GM18520 (cell line): Measurements from ENCODE around the gene C5orf47.

Experiments
- ATAC-seq: cut with Tn5 transposase; IDR thresholded peaks from one replicate; pipeline ENCODE4 v1.9.1; 2021; ENCODE audit not compliant: unreplicated experiment

C5orf47 gene, protein sequence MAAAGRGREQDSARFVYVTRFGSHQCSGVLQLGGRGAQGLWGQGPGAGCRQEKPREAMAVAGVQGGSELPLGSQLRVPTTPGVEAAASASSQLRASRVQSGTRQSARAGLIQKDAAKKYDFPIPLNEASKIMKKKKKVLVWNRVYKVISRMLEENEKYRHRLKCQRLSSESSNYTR

DNA sequence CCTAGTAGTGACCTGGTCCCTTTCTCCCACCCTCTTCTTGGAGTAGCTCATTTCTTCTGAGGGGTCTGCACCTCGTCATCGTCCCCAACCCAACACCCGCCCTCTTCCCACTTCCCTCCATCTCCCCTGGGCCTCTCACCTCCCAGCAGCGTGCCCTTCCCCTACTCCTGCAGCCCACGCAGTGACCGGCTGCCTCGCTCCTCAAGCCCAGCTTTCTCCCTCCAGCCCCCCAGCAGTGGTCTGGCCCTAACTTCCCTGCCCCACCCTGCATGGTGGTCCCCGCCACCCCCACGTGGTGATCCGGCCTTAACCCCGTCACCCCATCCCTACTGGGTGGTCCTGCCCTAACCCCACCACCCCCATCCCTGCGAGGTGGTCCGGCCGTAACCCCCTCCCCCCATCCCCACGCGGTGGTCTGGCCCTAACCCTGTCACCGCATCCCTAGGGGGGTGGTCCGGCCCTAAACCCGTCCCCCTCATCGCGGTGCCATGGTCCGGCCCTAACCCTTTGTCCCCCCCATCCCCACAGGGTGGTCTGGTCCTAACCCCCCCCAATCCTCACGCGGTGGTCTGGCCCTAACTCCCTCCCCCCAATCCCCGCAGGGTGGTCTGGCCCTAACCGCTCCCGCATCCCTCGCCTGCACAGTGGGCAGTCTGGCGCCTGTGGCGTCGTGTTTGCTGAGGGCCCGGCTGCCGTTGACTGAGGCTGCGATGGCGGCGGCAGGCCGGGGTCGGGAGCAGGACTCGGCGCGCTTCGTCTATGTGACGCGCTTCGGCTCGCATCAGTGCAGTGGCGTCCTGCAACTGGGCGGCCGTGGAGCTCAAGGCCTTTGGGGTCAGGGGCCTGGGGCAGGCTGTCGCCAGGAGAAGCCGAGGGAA, at the start of gene C5orf47:
TSS of gene C5orf47 (plus strand) at position 617 of the 878 bp plus-strand sequence. CDS start at position 711, 94 bp downstream.
- ATAC-seq, result no peak

DNA sequence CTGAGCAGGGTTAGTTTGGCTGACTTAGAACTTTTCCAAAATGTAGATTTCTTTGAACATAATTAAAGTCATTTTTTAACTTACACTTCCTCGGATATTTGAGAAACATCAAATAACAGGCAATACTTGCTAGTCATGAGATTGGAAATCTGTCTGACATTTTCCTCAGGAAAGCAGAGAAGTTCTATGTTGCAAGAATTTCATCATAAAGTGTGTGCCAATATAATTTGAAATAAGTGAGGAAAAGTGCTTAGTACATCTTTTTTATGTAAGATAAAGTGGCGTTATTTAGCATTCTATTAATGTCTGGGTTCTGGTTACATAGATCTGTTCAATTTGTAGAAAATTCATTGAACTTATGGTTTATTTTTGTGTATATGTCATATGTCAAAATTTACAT, 48.7 kb upstream of the C5orf47 start:
- no peak for ATAC-seq

DNA sequence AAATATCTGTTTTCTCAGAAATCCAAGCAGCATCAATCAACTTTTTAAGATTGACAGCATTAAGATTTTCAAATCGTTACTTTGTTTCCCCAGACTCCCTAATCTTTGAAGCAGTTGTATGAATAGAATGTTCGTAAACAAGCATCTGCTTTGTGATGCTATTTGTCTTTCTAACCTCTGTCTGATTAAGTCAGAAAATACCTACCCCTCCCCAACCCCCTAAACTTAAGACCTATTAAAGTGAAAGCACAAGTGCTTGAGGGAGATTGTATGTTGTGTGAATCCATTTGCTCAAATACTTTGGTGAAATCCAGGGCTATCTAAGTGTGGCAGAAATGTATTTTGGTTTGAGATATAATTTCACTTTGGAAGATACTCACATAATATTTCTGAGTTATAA, 47.9 kb upstream of the C5orf47 start:
- ATAC-seq, result no peak

DNA sequence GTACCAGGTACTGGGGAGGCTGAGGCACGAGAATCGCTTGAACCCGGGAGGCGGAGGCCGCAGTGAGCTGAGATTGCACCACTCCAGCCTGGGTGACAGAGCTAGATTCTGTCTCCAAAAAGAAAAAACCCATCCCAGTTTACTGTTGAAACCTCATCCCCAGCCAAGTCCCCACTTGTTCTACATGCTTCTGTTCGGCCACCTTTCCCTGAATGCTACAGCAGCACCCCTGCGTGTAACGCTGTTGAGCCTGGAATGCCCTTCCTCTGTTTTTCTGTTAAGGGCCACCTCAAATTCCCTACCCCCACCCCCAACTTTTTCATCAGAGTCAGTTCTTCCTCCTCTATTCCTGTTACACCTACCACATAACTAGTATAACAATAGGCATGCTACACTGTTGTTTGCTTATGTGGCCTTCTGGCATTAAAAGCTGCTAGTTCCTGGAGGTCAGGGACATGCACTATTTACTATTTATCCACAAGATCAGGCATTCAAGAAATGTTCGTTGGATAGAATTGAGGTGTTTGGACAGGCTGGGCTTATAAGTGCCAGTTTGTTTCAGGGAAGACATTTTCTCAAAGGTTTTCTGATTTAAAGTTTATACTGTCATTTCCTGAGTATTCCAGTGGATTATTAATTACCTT, 47.1 kb upstream of the C5orf47 start:
- ATAC-seq, result no peak

DNA sequence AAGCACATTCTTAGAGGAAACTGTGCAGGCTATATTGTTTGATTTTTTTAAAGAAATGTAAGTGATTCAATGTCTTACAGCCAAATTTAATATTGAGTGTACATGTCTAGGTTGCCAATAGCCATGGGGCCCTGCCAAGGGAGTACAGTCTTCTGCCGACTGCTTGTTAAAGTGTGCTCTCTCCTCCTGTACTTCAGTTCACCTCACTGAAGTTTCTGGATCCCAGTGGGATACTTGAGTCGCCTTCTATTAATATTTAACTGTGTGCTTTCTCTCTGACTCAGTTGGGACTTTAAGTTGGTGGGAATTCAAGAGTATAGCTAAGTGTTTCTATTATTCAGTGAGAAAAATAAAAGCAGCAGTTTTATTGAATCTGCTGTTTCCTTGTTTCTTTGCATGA, 44.5 kb upstream of the C5orf47 start:
- ATAC-seq, result no peak

DNA sequence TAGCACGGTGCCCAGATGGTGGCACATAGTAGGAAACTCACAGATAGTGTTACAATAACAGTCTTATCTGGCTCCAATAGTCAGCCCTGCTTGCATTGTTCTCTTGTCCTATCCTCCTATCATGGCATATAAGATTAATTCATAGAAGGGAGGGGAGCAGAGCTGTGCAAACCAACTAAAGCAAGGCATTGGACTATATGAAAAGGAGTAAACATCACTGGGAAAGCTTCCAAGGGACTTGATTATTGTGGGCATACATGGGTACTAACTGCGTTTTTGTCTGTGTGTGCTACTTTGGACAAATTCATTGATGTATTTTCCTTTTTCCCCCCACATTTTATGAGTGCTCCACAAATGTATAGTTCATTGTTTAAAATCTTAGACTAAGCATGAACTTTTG, 43.8 kb upstream of the C5orf47 start:
- ATAC-seq, result no peak

DNA sequence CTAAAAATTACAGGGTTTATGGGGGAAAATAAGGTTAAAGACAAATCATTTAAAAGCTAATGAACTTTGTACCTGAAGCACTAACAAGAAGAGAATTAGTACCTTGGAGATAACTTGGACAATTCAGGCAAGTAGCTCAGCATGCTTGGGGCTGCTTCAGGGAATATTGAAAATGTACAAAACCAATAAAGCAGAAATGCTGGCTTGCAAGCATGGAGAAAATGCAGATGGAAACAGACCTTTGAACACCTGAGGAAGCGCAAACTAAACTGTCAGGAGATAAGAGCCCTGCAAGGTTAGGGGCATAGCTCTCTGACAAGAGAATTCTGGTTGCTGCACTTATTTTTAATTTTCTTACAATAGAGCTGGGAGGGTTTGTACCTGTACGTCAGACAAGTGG, 42.6 kb upstream of the C5orf47 start:
- no peak for ATAC-seq

DNA sequence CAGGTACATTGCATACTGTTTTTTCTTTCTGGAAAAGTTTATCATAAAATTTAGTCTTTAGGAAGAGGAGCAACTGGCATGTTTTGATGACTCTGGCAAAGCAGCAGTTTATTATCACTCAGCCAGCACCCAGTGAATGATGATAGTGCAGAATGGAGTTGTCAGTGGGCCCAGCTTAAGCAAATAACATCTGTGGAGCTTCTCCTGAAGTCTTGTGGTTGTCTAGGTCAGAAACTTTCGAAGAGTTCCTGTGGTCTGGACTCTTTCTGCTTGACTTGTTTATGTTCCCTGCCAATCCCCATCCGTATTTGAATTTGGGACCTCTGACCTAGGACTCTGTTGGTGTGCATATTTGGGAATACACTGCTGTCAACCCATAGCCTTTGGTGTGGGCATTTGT, 38.1 kb upstream of the C5orf47 start:
- ATAC-seq, result no peak

DNA sequence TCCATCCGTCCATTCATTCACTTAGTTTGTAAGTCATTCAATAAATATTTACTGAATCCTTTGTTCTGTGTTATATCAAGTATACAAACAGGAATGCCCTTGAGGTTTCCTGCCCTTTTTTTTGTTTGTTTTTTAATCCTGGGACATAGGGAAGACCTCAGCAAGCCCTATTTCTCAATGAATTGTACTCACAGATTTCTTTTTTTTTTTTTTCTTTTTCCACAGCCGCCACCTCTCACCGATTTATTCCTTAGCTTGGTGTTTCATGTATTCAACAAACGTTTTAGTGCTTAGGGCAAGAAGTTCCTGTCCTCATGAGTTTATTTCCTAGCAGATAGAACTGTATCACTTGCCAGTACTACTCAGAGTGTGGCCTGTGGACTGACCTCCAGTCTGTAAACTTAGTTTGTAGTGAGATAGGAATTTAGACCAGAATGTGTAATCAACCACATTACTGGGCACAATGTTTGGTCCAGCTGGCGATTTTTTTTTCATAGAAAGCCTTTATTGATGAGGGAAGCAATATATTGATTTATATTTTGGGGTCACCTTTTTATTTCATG, 35.4 kb upstream of the C5orf47 start:
- ATAC-seq, result no peak

DNA sequence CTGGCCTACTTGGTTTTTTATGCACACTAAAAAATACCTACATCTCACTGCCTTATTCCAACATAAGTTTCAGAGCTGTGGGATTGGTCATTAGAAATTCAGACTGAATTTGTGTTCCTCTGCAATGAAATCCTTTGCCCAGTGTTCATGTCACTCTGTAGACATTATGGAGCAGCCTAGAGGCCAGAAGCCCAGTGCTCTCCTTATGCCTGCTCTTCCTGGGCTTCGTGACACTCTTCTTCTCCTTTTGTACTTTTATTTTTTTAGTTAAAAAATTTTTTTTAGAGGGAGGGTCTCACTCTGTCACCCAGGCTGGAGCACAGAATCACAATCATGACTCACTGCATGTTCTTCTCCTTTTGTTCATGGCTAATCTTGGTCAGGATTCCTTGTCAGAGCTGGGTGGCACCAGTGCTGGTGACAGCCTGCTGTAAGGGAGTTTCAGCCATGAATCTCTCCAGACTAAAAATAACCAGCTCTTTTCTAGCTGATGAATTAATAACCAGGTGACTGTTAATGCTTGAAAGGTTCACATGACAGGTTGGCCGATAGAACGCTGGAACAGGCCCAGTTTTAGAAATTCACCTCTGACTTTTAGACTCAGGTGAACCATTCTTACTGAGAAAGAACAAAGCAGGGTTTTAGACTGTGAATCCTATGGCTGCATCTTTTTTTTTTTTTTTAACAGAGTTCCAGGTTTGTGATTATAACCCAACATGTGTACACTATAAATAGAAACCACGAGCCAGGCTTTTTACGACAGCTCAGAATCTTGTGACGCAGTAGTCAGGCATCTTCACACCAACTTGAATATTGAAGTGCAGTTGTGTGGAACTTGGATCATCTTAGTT, 34.1 kb upstream of the C5orf47 start:
- no peak for ATAC-seq

DNA sequence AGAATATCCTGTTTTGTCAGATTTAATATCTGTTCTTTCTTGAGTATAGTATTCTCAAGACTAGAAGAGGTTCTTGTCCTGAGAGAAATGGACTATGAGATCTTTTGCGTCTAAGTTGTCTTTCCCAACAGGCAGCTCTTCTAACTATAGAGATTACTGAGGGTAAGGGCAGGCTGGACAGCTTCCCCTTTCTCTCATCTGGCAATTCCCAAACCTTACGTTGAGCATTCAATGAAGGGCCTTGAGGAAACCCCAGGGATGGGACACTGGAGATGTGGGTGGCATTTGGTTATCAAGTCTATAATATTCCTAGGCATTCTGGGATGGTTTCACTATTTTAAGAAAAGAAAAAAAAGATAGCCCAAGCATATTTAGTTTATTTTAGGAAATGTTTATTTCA, 28.0 kb upstream of the C5orf47 start:
- no peak for ATAC-seq

DNA sequence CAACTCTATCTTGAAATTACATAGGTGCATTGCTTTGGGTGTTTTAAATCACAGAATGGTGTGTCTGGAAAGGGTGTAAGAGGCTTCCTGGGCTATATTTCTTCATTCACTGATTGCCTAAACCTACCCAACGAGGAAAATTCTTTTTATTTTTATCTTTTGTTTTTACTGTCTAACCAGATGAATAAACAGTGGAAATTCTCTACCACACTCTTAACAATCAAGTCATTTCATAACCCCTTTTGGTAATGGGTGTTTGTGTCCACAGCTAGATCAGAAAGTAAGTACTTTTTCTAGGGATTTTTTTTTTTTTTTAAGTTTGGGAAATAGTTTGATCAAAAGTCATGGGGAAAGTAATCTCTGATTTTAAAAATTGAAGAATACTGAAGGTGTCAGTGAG, 27.6 kb upstream of the C5orf47 start:
- no peak for ATAC-seq

DNA sequence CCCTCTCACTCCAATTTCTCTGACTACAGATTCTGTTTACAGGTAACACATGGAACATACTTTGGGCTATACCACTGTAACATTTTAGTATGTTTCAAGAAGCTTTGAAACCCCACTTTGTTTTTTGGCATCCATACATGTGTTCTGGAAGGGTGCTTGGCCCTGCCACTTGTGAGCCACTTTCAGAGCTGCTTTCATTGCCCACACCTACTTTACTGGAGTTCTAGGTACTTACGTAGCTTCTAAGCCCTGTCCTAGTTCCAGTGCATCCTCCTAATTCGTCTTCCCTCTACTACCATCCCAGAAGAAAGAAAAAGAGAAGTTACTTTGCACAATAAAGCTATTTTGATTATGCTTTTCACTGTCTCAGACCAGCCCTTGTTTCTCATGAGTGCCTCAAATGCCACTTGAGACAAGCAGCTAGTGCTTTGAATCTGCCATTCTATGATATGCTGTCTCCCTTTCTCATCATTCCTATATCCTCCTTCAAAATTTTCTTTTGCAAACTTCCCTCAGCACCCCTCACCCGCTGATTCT, 26.5 kb upstream of the C5orf47 start:
- no peak for ATAC-seq

DNA sequence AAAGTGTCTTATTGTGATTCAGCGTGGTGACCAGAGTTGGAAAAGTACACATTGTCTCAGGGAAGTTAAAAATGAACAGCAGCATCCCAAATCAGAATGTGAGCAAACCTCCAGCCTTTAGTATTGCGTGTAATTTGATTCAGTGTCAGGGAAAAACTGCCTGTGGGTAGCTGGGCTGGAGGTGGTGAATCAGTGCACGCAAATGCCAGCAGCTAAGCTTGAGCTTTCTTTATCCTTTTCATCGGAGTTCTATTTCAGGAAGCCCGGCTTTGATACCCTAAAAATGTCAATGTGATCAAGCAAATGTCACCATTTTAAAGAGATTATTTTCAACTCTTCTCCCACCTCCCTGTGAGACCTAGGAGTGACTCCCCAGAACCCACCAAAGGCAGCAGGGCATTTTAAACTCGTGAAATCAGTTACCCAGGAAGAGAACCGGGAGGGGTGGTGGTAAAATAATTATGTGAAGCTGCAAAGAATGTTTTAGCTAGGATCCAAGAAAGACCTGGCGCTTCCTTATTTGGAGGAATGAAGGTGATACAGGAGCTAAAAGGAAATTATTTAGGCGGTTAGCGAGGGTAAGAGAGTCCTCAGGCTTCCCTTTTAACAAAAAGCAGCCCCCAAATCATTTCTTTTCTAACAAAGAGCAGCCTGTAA, 25.7 kb upstream of the C5orf47 start:
- no peak for ATAC-seq

DNA sequence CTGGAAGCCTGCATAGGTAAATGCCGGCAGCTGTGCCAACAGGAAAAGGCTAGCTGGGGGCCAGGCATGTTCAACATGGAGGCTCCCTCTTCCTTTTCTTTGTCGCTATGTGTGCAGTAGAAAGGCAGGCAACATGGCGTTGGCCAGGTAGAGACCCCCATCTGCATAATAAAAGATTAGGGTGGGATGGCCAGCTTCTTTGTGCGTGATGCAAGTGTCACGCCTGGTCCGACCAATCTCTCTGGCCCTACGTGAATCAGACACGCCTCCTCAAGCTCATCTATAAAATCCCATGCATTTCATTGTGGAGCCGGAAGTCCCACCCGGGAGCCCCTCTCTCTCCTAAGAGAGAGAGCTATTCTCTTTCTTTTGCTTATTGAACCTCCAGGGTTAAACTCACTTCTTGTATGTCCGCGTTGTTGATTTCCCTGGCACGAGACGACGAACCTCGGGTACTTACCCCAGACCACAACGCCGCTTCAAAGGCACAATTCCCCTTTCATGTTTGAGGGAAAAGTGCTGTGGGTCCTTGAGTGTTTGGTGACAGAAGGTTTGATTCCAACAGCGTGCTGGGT, 25.0 kb upstream of the C5orf47 start:
- ATAC-seq, result no peak

DNA sequence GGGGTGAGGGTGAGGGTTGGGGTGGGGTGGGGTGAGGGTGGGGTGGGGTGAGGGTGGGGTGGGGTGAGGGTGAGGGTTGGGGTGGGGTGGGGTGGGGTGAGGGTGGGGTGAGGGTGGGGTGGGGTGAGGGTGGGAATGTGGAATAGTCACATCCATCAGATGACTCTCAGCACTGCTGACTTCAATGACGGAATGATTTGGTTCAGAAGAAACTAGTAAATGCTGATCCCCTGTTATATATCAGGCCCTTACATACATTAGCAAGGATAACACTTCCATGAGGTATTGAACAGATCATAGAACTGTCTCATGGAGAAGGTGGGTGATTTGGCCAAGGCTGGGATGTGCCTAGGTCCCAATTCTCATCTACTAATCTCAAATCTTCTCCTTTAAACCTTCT, 24.5 kb upstream of the C5orf47 start:
- no peak for ATAC-seq

DNA sequence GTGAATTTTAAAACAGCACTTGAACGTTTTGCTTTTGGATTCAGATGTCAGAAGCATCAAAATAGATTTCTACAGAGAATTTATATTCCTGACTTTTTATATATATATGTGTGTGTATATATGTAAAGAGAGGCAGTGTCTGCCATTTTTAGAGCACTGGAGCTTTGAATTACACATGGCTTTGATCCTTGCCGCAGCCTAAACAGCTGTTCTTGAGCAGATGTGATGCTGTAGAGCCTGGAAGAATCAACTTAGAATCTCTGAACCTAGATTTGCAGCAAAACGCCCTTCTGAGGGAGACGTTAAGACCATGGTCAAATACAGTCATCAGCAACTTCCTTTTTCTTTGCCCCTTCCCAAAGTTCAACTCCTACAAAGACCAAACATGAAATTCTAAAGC, 21.7 kb upstream of the C5orf47 start:
- no peak for ATAC-seq

DNA sequence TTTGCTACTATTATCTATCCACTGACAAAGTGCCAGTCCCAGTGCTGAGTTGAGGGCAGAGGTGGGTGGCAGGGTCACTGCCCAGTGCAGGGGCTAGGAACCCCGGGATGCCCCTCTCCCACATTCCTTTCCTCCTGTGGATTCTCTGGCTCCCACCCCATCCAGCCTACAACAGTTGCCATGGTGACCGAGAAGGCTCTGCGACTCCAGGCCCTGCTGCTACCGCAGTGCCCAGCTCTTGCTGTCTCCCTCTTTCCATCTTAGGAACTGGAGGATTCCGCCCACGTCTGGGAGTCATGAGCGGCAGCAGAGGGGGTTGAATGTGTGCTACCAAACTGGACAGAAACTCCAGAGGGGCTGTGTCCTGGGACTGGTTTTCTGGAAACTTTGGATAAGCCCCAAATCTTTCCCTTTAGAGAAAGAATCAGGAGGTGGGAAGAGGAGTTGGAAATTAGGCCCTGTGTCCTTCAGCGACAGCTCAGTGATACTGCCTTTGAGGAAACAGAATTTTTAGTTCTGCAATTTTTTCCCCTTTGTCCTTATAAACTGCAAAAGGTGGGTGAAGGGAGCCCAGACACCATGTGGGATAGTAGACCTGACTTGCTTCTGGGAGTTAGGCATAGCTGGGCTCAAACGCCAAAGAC, 20.7 kb upstream of the C5orf47 start:
- no peak for ATAC-seq
